HCT116 (cell line): ENCODE results near the gene FARP1. TPM values are rescaled to one million over a fixed set of nuclear protein-coding genes. Genes with fewer than 3 reads are reported as not detected.

ENCODE experiments used
- ATAC-seq: fragments of 200-7000 bp; cut with Tn5 transposase; 2 replicates; pipeline ENCODE4 v1.9.1; 2020; ENCODE audit warnings: mild to moderate bottlenecking, moderate library complexity
- BruUV-seq: library from RNA; stranded (reverse); fragments of 400-500 nt; replicated peaks from 2 replicates; lab custom pipeline; 2021; lab: Mats Ljungman, UMichigan
- CTCF ChIA-PET: fragments of 300-600 bp; sonication (Branson Sonifier 250); formaldehyde crosslinking; loops from one replicate; lab custom pipeline; 2021; ENCODE audit warnings: antibody characterized with exemption; lab: Charles Lee
- POLR2A ChIA-PET: fragments of 300-600, 350-600 bp; sonication (Branson Sonifier 250); formaldehyde crosslinking; loops from one replicate; lab custom pipeline; 2021; ENCODE audit warnings: antibody characterized with exemption; lab: Charles Lee
- RAD21 ChIA-PET, 2 experiments: fragments of 300-600 bp; sonication (Branson Sonifier 250); formaldehyde crosslinking; loops; one replicate each; lab custom pipeline; 2023; ENCODE audit warnings: low total read pairs in 2 of 2; ENCODE audit not compliant: uncharacterized antibody in 2 of 2, unreplicated experiment in 2 of 2, low non-redundant PET in 1 of 2; lab: Charles Lee
- DNase-seq: peaks from one replicate; pipeline ENCODE4 v3.0.0-alpha.2; 2010; ENCODE audit warnings: low read depth, low spot score
- H2AFZ ChIP-seq: fragments of 200-600 bp; shearing (Covaris generic), sonication (generic); 2 replicates; pipeline ENCODE4 v1.6.1; 2017; ENCODE audit warnings: low read depth, mixed run types, mixed read lengths, antibody characterized with exemption, low read length; ENCODE audit not compliant: poor library complexity, severe bottlenecking
- H3K27ac ChIP-seq: 2 replicates; pipeline ENCODE4 v1.5.1; 2012; ENCODE audit warnings: low read depth, low read length
- H3K27me3 ChIP-seq: fragments of 200-600 bp; sonication (generic); 2 replicates; pipeline ENCODE4 v1.6.1; 2016; ENCODE audit warnings: mixed run types, low read length, mixed read lengths; ENCODE audit not compliant: insufficient read depth
- H3K36me3 ChIP-seq, 2 experiments: fragments of 200-500 bp in 1 of 2; fragments of 200-600 bp in 1 of 2; sonication (Bioruptor generic) in 1 of 2; sonication (generic) in 1 of 2; 2 replicates each; pipeline versions ENCODE4 v1.5.1 to v1.6.1; 2014 to 2016; ENCODE audit warnings: low read length in 2 of 2, inconsistent platforms in 1 of 2, mixed read lengths in 1 of 2, mixed run types in 1 of 2; ENCODE audit not compliant: insufficient read depth in 2 of 2, control insufficient read depth in 1 of 2
- H3K4me1 ChIP-seq, 2 experiments: fragments of 200-600 bp in 1 of 2; sonication (generic) in 1 of 2; 2 replicates each; pipeline versions ENCODE4 v1.5.1 to v1.6.1; 2012 to 2017; ENCODE audit warnings: low read length in 2 of 2, inconsistent platforms in 1 of 2, mild to moderate bottlenecking in 1 of 2, mixed read lengths in 1 of 2, mixed run types in 1 of 2, moderate library complexity in 1 of 2; ENCODE audit not compliant: insufficient read depth in 2 of 2, control insufficient read depth in 1 of 2
- H3K4me2 ChIP-seq: fragments of 200-600 bp; sonication (generic); 2 replicates; pipeline ENCODE4 v1.6.1; 2017; ENCODE audit warnings: mixed run types, low read length, mixed read lengths
- H3K4me3 ChIP-seq, 2 experiments: fragments of 200-600 bp in 1 of 2; sonication (generic) in 1 of 2; replicated peaks in 1 of 2; 2 replicates each; pipeline ENCODE4 v1.5.1; 2011 to 2016; ENCODE audit warnings: low read length in 2 of 2, control low read depth in 1 of 2, low read depth in 1 of 2, mild to moderate bottlenecking in 1 of 2, mixed read lengths in 1 of 2, mixed run types in 1 of 2
- H3K79me2 ChIP-seq: fragments of 200-600 bp; sonication (generic); 2 replicates; pipeline ENCODE4 v1.6.1; 2017; ENCODE audit warnings: mild to moderate bottlenecking, mixed run types, low read length, moderate library complexity, mixed read lengths; ENCODE audit not compliant: insufficient read depth
- H3K9ac ChIP-seq: fragments of 200-600 bp; sonication (generic); 2 replicates; pipeline ENCODE4 v1.6.1; 2016; ENCODE audit warnings: low read length, mixed read lengths
- H3K9me2 ChIP-seq: fragments of 200-600 bp; sonication (generic), shearing (Covaris generic); 2 replicates; pipeline ENCODE4 v1.6.1; 2017; ENCODE audit warnings: mixed run types, mild to moderate bottlenecking, moderate library complexity; ENCODE audit not compliant: insufficient read depth
- H3K9me3 ChIP-seq, 2 experiments: fragments of 200-500 bp in 1 of 2; fragments of 200-600 bp in 1 of 2; sonication (Bioruptor generic) in 1 of 2; sonication (generic) in 1 of 2; 2 replicates each; pipeline ENCODE4 v1.6.1; 2014 to 2017; ENCODE audit warnings: low read length in 2 of 2, mixed read lengths in 2 of 2, inconsistent platforms in 1 of 2, low read depth in 1 of 2, mild to moderate bottlenecking in 1 of 2, mixed run types in 1 of 2, moderate library complexity in 1 of 2; ENCODE audit not compliant: control insufficient read depth in 1 of 2, insufficient read depth in 1 of 2
- H4K20me1 ChIP-seq: fragments of 200-600 bp; sonication (generic), shearing (Covaris generic); 2 replicates; pipeline ENCODE4 v1.6.1; 2017; ENCODE audit warnings: mixed run types, mild to moderate bottlenecking, moderate library complexity; ENCODE audit not compliant: insufficient read depth
- CBX3 ChIP-seq: IDR thresholded peaks from 2 replicates; pipeline ENCODE4 v1.6.1; 2012; ENCODE audit warnings: low read depth
- EGR1 ChIP-seq: IDR thresholded peaks from 2 replicates; pipeline ENCODE4 v1.6.1; 2012; ENCODE audit warnings: low read depth
- FOSL1 ChIP-seq: IDR thresholded peaks from 2 replicates; pipeline ENCODE4 v1.6.1; 2012; ENCODE audit warnings: low read depth
- MAX ChIP-seq: IDR thresholded peaks from 2 replicates; pipeline ENCODE4 v1.6.1; 2012
- intact Hi-C: fragments of 100-400 bp; cut with micrococcal nuclease; formaldehyde crosslinking; loops from 2 replicates; pipeline ENCODE4 v1.10.0; 2022
- total RNA-seq: library from RNA; stranded (reverse); gene quantifications from one replicate; pipeline ENCODE4 v1.2.1, GENCODE V29; 2021; ENCODE audit not compliant: unreplicated experiment

FARP1 gene
- total RNA-seq, 1 experiment from 2014 or later = 30.5 TPM

- ATAC-seq = no peak
- POLR2A ChIA-PET = interaction anchor here (1.1 to 2.3 kb wide), 2 partner anchors 18 to 19 kb away, joined by 3 to 7 read pairs; no protein-coding TSS in a partner anchor
Measured at GRCh38 chr13:98503175-98504028, 360.5 kb downstream of the FARP1 start.

GRCh38 chr13:98504029-98504351, 361.1 kb downstream of the FARP1 start:
- H3K9ac ChIP-seq = no peak overlapping the region
- CTCF ChIA-PET = no interaction called here
- TF ChIP-seq MAX (no peak), EGR1 (no peak)
- TF ChIP-seq, all 23 proteins: peak for 0
- no peaks in the 10 kb centered on the region for H3K9me2 ChIP-seq
- H4K20me1 ChIP-seq = peaks cover 5% of the 10 kb centered on the region; the same call in 1 of the 2 replicates
- no peak overlapping the region for H3K4me3 ChIP-seq
- intact Hi-C loops = no loop called here
- H3K4me1 ChIP-seq = peaks cover 26 to 27% of the 10 kb centered on the region in 2 experiments
- H3K36me3 ChIP-seq = no peaks in the 10 kb centered on the region
- RAD21 ChIA-PET = no interaction called here
- POLR2A ChIA-PET = interaction anchor here (1.1 kb wide), 1 partner anchor 19 kb away, joined by 3 read pairs; no protein-coding TSS in a partner anchor
- DNase-seq (no peak), ATAC-seq (no peak)
- H3K9me3 ChIP-seq = no peaks in the 10 kb centered on the region
- no peak overlapping the region for H3K27ac ChIP-seq
- peaks cover 100% of the 10 kb centered on the region for H3K79me2 ChIP-seq
- no peaks in the 10 kb centered on the region for H3K27me3 ChIP-seq
- no TSS peak for BruUV-seq
- H2AFZ ChIP-seq = no peak overlapping the region
- no peak overlapping the region for H3K4me2 ChIP-seq

More at GRCh38 chr13:98503175-98504028, 360.5 kb downstream of the FARP1 start:
- no peaks in the 10 kb centered on the region for H3K9me3 ChIP-seq
- peaks cover 21% of the 10 kb centered on the region in 2 experiments for H3K4me1 ChIP-seq
- ChIA-PET RAD21 (no interaction called here), CTCF (no interaction called here)
- no peak overlapping the region for H3K9ac ChIP-seq
- no peaks in the 10 kb centered on the region for H3K27me3 ChIP-seq
- H3K4me3 ChIP-seq = no peak overlapping the region
- no peak for DNase-seq
- BruUV-seq = no TSS peak
- no peak overlapping the region for H3K27ac ChIP-seq
- intact Hi-C loops = no loop called here
- H3K9me2 ChIP-seq = no peaks in the 10 kb centered on the region
- H3K36me3 ChIP-seq = no peaks in the 10 kb centered on the region
- H3K4me2 ChIP-seq = no peak overlapping the region
- no peak overlapping the region for H2AFZ ChIP-seq
- H3K79me2 ChIP-seq = peaks cover 99% of the 10 kb centered on the region
- peaks cover 5% of the 10 kb centered on the region; the same call in 1 of the 2 replicates for H4K20me1 ChIP-seq
- TF ChIP-seq CBX3 (no peak), MAX (no peak), FOSL1 (no peak)
